Inflammatory macrophage (primary cell): ENCODE results near the gene VMP1.

ENCODE experiments used
- DNase-seq, 2 donors: peaks; one replicate each; pipeline ENCODE4 v3.0.0-alpha.2; 2020 to 2022
- total RNA-seq, 18 experiments: gene quantifications; one replicate each; lab custom pipeline; 2026; ENCODE audit warnings: mixed read lengths in 6 of 18, inconsistent platforms in 2 of 18; lab: John Stamatoyannopoulos, UW

Gene VMP1
- 141 to 459 (median 277) reads per million in 18 experiments for total RNA-seq

DNA sequence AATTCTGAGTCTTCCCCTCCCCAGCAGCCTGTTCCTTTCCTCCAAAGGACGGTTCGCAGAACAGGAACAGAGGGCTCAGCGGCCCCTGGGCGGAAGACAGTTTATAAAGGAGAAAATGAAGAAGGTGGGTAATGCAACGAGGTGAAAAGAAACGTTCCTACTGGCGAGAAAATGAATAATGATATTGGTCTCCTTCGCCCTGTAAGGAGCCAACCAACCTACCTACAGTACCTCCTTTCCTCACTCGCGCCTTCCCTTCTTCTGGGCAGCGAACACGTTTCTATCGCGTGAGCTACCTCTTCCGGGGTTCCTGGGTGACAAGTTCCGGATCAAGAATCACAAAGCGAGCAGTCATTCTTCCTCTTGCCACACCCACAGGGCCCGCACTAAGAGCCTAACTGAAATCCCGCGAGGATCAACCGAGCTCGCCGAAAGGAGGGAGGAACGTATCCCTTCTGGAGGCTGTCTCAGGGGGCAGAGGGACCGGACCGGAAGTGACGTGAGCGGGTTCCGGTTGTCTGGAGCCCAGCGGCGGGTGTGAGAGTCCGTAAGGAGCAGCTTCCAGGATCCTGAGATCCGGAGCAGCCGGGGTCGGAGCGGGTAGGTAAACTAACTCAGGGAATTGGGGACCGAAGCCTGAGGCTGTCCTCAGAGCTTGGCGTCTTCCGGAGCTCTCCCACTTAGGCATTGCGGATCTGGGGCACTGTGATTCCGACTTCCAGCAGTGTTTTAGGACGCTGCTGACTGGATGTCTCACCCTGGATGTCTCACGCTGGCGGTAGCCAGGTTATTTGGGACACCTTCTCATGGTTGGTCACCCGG lies at the start of gene VMP1, which contains the start of gene PTRH2:
Gene VMP1, plus strand, starts transcription at position 506 of the 822 bp plus-strand sequence. CDS start 23,793 bp downstream, outside the sequence.
Gene PTRH2, minus strand, starts transcription at position 282 of the 822 bp plus-strand sequence. CDS start 9,452 bp downstream, outside the sequence.
- DNase-seq = peak; percentile 100

DNA sequence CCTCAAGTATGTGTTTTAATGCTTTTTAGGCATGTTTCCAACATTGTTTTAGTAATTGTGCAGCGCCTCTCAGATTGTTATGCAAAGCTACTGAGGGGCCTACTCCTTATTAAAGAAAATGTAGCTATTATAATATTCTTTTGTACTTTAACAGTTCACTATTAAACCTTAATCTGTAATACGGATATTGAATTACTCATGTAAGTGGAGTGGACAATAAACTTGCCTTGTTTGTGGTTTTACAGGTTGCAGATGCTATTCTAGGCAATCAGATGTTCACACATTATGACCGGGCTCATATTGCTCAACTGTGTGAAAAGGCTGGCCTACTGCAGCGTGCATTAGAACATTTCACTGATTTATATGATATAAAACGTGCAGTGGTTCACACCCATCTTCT lies 41.2 kb upstream of the VMP1 start:
- no peak for DNase-seq

DNA sequence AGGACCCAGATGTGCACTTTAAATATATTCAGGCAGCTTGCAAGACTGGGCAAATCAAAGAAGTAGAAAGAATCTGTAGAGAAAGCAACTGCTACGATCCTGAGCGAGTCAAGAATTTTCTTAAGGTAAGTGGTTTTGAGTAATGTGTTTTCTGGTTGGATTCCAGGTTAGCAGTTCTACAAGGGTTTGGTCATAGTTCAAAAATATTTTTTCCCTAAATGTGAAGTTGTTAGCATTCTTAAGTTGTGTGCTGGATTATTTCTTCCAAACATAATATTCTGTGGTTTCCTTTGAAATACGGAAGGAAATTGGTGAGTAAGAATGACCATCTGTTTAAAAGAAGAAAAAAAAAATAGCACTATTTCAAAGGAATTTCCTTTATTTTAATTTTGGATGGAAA lies 38.6 kb upstream of the VMP1 start:
- peak in 1 of 2 donors; percentile 49 for DNase-seq

DNA sequence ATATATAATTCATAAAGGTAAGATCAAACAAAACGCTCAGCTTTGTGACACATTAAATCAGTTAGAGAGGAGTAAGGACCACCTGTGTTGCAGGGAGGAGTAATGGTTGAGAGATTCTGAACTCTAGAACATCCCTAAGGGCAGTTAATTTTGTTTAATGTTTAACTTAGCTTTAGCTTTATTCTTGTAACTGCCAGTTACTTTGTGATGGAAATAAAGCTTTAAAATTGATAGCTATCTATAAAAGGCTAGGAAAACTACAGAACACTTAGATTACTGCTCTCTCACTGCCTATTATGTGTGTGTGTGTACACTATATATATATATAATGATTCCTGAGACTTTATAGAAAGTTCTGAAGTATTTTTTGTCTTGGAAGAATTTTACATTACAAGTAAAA lies 38.0 kb upstream of the VMP1 start:
- DNase-seq = no peak

DNA sequence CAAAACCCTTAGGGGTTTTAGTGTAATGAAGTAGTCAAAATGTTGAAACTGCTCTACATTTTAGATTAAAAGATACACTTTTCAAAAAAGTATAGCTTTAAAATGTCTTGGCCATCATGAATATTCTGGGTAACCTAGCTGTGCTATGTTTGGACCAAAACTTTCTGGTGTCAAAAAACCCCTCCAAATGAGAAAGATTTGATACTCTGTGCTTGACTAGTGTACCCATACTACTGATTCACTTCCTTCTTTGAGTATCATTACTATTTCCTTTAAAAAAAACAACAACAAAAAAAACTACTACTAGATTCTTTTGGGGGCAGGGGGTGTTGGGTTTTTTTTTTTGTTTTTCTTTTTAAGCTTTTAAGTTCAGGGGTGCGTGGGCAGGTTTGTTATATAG lies 37.5 kb upstream of the VMP1 start:
- DNase-seq = no peak

DNA sequence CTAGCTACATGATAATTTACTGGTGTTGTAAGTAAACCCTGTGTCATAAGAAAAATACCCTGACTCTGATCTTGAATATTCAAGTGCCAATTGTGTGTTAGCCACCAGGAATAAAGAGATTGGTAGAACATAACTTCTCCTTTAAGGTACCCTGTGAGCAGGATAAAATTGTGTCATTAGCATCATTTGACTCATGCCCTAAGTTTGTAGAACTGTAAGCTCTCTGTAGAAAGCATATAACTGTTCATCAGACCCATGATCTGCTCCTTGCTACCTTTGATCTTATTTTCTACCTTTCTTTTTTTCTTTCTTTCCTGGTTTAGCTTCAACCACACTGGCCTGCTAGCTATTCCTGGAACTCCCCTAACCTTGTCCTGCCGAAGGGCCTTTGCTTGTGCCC lies 36.1 kb upstream of the VMP1 start:
- no peak for DNase-seq

DNA sequence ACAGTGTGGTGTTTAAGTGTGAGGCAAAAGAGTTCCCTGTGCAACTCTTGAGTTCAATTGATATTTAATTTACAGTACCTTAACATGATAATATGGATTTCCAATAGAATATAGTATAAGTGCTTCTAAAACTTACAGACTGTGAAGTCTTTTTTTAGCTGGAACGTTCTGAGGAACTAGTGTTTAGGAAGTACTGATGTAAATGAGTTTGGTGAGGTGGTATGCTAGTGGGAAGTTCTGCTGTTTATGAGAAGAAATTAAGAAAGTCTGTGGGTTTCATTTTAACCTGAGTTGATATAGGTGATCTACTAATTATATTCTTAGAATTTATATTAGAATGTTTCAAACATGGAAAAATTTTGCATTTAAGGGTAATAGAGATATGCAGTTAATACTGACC lies 32.2 kb upstream of the VMP1 start:
- DNase-seq = peak in 1 of 2 donors; percentile 15

DNA sequence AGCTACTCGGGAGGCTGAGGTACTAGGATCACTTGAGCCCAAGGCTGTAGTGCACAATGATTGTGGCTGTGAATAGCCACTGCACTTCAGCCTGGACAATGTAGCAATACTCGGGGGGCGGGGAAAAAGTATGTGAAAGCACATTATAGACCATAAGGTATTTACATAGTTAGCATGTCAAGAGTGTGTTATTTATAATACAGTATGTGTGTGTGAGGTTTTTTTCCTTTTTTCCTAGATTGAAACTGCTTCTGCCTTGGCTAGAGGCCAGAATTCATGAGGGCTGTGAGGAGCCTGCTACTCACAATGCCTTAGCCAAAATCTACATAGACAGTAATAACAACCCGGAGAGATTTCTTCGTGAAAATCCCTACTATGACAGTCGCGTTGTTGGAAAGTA lies 30.7 kb upstream of the VMP1 start:
- no peak for DNase-seq

DNA sequence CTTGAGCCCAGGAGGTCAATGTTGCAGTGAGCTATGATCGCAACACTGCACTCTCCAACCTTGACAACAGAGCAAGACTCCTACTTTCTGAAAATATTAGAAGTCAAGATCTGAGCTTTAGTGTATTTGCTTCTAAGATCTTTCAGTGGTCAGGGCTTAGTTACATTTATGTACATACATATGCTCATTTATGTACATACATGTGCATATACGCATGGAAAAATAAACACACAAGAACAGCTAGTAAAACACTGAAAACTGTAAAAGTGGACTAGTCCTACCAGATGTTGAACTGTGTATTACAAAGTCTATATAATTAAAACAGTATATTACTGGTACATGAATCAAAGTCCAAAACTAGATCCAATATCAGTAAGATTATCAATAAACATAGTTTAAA lies 28.5 kb upstream of the VMP1 start:
- no peak for DNase-seq

DNA sequence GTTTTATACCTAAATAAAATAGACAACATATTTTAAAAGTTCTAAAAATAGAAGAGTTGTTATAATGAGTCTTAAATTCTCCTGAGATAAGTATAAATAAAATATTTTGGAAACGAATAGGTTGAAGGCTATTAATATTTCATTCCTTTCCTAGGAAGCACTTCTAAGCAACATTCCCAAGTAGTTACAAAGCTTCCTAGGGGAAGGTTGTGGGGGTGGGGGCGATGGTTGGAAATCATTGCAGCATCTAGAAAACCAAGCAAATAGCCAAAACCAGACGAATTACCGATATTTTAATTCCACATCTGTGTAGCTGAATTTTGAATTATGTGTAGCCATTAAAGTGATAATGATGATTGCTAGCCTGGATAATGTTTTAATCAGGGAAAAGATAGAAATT lies 27.1 kb upstream of the VMP1 start:
- DNase-seq = no peak

DNA sequence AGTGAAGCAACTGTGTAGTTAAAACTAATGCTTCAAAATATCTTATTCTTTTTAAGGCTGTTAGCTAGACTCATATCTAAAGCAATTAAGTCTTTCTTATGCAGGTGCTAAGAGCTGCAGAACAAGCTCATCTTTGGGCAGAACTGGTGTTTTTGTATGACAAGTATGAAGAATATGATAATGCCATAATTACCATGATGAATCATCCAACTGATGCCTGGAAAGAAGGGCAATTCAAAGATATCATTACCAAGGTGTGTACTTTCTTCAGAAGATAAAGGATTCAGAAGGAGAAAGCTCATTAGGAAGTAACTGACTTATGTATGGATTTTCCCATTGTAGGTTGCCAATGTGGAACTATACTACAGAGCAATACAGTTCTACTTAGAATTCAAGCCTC lies 24.2 kb upstream of the VMP1 start:
- DNase-seq = no peak

DNA sequence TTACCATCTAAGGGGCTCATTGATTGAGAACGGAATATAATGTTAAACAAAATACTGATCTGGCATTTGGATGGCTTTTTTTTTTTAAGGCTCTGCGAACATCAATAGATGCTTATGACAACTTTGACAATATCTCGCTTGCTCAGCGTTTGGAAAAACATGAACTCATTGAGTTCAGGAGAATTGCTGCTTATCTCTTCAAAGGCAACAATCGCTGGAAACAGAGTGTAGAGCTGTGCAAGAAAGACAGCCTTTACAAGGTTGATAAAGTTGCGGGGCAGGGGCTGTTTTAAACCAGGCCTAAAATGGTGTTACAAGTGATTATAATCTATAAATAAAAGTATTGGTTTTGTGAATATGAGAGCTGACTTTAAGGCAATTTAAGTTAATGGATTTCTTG lies 22.5 kb upstream of the VMP1 start:
- DNase-seq = no peak

DNA sequence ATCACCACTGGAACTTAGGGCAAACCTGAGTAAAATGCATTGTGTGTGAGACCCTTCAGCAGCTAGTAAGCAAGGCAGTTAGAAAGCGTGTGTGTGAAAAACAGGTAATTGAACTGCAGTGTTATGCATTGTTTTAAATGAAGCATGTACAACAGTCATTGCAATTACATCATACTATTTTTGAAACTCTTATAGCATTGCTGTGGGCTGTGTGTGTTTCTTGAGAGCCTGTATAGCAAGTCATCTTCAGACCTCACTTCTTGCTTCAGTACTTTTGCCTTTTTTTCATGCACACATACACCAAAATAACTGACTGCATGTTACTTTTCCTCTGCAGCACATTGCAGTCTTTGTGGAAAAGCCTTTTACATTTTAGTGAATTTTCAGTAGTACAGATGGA lies 19.4 kb upstream of the VMP1 start:
- no peak for DNase-seq

DNA sequence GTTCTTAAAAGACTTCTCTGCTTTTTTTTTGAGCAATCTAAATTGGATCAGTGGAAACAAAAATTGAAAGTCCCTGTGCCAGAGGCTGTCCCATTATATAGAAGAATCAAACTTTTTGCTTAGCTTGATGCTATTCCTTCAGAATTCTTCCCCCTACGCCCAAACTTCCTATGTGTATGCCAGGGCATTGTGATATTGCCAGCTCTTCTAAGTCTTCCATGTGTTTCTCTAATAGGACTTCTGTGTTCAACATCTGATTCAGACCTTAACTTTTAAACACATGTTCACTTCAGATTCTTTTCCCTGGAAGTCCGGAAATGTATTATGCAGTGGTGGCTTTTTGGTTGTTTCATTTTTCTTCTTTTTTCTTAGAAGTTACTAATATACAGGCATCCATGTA lies 19.0 kb upstream of the VMP1 start:
- DNase-seq = no peak

DNA sequence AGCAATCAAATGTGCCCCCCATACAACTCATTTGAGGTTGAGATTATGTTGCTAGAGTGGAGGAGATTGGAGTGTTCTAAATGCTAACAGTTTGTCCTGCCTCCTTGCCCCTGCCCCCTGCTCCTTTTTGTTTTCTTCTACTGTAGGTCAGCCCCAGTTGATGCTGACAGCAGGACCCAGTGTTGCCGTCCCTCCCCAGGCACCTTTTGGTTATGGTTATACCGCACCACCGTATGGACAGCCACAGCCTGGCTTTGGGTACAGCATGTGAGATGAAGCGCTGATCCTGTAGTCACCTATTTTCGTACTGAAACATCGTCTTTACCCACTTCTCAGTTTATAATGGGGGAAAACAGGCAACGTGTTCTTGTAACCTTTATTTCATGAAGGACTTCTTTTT lies 13.9 kb upstream of the VMP1 start:
- no peak for DNase-seq

DNA sequence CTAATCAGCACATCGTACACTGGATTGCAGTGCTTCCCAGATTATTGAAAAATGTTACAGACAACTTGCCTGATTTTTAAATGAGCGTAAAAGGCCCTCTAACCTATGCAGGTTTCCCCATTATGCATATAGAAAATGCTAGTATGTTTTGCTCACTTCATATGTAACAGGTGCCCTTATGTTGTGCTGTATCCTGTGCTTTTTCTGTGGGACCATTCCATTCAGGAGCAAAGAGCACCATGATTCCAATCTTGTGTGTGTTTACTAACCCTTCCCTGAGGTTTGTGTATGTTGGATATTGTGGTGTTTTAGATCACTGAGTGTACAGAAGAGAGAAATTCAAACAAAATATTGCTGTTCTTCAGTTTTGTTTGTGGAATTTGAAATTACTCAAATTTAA lies 13.1 kb upstream of the VMP1 start:
- DNase-seq = no peak

DNA sequence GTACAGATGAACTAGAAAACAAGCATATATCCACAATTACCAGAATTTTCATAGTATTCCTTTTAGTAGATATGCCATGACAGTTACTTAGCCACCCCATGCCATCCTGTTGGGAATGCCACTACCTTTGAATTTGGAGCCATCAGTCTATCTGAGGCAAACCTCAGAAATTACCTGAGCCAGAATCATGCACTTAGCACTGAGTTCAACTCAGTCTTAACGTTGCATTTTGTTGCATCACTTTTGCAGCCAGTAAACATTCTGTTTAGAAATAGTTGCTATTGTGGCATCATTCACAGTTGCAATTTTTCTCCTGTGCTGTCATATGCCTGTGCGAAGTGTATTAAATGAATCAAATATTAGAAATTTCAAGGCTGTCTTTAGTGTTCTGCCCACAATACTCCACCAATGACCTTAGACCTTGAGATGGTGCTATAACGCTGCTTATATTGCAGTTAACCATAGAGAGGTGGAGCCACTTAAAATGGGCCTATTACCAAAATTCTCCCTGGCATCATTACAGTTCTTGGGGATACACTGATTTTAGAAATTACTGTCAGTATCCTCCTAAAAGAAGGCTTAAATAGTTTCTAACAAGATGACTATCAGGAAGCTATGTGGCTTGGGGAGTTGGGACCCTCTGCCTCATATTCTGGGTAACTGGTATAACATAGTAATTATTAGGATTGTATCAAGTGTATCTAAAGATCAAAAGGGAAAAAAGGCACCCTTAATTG lies 11.3 kb upstream of the VMP1 start:
- DNase-seq = no peak

DNA sequence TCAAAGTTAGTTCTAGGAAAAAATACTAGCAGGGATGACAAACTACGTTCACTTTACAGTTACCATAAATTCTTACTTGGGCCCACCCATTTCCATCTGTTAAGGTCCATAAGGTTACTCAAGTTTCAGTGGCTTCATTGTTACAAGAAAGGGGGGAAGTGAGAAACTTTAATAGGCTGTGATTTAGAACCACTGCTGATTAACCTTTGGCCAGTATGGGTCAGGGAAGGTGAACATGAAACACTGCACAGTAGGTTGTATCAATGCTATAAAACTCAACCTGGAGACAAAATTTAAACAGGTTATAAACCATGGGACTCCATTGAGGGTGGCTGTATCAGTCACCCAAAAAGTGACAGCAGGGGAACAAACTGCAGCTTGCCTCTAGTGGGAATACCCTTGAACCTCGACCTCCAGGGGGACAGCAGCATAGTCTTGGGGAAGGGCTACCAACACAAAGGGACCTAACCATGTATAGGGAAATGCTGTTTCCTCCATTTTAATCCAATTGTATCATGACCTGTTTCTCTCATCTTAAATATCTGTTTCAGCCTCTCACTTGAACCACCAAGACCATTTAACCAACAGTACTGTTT lies 10.7 kb upstream of the VMP1 start:
- DNase-seq = no peak

DNA sequence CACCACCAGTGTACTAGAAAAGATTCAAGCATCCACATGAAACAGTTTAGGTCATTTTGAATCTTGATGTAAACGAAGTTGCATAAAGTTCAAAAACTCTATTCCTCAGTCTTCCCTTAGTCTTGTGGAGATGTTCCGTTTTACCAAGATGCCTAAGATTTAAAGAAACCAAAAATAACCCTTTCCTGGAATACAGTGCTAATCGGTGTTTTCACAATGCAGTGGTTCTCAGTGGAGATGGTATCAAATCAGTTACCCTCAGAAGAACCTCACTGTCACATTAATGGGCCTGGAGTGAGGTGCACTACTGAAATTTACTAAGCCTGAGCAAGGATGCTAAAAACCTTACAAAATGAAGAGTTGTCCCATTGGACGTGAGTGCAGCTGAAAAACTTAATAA lies 9.3 kb upstream of the VMP1 start:
- no peak for DNase-seq

DNA sequence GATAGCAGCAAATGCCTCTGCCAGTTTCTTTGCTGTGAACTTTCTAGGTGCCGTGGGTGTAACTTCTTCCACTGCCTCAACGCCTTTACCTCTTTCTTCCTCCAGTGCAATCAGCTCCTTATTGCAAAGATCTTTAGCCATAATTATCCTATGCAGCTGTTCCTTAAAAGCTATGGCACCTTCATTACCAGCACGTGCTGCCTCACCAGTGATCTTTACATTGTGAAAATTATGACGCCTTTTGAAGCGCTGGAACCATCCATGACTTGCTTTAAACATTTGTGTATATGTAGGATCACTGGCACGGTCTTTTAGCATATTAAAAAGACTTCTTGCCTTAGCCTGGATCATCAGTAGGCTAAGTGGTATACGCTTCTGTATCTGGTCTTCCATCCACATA lies 8.2 kb upstream of the VMP1 start:
- no peak for DNase-seq

DNA sequence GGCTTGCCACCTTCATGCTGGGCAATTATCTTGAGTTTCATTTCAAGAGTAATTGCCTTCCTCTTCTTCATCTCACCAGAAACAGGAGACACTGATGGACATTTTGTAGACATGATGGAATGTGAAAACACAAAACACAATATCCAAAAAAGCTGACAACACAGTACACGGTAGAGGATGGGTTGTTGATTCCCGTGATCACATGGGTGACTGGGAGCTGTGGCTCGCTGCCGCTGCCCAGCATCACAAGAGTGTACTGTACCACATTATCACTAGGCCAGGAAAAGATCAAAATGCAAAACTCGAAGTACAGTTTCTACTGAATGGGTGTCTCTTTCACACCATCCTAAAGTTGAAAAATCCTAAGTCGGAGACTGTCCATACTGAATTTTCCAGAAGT lies 7.7 kb upstream of the VMP1 start:
- DNase-seq = no peak

DNA sequence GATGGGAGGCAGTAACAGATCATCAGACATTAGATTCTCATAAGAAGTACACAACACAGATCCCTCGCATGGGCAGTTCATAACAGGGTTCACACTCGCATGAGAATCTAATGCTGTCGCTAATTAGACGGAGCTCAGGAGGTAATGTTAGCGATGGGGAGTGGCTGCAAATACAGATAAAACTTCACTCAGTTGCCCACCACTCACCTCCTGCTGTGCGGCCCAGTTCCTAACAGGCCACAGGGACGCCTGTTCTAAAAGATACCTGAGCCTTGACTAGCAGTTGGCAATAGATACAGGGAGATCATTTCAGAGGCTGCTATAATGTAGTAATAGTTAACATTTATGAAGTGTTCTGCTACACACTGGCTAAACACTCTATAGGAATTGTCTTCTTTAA lies 5.2 kb upstream of the VMP1 start:
- no peak for DNase-seq

DNA sequence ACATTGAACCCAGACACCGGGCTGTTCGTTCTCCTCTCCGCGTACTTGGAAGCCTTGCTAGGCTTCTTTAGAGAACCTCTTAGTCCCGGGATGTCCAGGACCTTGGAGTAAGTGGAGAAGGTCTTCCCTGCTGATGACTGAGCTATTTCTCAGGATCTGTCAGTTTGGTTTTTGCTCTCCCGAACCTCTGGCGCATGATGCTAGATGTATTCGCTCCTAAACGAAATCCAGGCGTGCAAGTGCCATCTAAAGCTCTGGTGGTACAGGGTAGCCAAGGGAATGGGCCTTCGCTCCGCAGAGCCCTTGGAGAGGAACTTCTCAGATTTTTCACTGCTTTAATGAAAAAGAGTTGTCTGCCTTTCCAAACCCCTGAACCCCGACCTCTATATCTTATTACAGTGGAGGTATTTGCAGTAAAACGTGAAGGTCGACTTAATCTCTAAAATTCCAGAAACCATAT lies 547 bp downstream of the VMP1 start:
- peak in 1 of 2 donors; percentile 23 for DNase-seq

DNA sequence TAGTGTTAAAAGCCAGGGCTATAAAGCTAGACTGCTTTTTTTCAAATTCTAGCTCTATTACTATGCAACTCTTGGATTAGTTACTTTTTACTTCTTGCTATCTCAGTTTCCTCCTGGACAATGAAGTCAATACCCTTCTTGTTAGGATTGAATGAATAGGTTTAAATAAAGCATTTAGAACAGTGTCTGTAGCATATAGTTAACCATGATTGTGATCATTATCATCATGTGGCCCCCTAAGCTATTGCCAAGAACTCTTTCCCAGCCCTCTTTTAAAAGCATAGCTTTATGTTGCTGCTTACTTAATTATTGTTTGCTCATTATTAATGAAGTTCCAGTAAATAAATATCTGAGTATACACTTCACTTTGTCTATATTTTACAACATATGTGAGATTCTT lies 4.5 kb downstream of the VMP1 start:
- no peak for DNase-seq
